GM18519 (cell line): ENCODE data around the gene HDAC10.
A peak's percentile ranks its signal among the peaks of the same experiment; 100 is the strongest.

Experiments
- ATAC-seq: cut with Tn5 transposase; IDR thresholded peaks from one replicate; pipeline ENCODE4 v1.9.1; 2021; ENCODE audit warnings: mild to moderate bottlenecking, moderate library complexity; ENCODE audit not compliant: unreplicated experiment, low FRiP score

HDAC10 gene

DNA sequence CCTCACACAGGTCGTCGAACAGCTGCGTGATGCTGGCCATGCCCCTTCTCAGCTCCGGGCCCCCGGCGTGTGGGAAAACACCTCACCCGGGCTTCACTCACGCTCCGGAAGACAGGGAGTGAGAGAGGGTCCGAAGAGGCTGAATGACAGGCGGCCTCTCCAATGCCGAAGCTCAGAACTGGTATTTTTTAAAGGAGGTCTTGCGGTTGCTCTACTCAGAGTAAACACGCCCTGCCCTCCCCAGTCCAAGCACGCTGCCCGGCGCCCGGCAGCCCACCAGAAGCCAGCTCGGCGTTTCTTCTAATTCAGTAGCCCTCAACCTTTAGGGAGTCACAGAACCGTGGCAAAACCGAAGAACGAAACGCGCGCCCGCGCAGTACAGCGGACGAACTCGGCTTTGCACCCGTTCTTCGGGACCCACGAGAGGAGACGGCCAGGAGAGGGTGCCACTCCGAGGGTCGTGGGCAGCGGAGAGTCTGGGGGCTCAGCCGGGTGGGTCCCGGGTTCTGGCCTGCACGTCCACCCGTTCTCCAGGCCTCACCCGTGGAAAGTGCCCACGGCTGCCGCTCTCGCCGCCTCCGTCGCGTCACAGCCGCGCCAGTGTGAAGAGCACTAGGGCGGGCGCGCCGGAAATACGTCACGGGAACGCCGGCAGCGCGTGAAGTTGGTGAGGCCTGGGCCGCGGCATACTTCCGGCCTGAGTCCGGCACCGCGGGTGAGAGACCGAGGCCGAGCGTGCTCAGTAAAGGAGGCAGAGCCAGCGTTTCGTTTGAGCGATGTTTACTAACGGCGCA is 6.4 kb downstream of the HDAC10 start, which contains the start of gene TUBGCP6:
Gene TUBGCP6 (minus strand): TSS at position 604 of the 794 bp plus-strand sequence. CDS start 564 bp downstream, at position 40.
- ATAC-seq: peak; percentile 45

DNA sequence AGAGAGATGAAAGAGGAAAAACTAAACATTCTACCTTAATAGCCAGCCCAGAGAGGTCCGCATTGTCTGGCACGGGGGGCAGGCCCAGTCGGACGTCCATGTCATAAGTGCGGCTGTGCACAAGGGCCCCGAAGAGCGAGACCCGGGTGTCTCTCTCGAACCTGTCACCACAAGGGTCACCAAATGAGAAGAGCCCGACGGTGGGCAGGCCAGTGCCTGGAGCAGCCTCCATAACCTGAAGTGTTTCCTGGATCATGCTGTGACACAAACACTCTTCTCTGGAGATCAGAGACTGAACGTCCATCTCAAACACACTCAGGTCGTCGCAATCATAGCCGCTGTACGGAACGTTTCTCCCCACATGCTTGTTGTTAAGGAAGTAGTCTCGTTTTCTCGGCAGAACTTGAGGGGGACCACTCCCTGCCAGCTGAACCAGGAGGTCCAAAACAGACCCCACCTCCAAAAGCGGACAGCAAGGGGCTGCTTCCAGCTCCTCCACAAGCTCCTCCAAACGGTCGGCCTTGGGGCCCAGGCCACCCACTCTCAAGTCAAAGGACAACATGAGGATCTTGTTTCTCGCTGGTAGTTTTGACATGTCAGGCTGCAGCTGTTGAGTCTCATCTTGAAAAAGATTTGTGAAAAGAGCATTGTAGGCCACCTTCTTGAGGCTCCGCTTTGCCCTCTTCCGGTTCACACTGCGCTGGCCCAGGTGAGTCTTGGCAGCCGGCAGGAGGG is 7.2 kb downstream of the HDAC10 start:
- ATAC-seq: no peak

DNA sequence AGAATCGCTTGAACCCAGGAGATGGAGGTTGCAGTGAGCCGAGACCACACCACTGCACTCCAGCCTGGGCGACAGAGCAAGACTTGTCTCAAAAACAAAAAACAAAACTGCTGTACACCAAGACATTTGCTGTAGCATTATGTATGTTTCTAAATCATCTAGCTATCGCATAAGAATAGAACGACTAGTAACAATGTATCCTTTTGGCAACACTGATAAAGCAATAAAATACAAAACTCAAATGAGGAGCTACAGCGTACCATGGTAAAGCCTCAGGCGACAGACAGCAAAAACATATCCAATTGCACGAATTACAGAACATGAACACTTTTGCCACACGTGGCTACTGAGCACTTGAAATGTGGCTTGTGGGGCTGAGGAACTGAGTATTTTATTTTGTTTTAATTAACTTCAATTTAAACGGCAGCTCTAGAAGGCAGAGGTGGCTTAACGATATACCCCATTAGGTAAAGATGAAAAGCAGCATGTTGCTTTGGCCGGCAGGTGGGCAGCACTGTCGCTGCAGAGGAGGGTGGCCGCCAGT is 8.6 kb downstream of the HDAC10 start:
- ATAC-seq: no peak

GRCh38 chr22:50238755-50239154 is 12.3 kb downstream of the HDAC10 start:
- no peak for ATAC-seq

- no peak for ATAC-seq
These were observed 14.2 kb downstream of the HDAC10 start for GRCh38 chr22:50236731-50237409.

DNA sequence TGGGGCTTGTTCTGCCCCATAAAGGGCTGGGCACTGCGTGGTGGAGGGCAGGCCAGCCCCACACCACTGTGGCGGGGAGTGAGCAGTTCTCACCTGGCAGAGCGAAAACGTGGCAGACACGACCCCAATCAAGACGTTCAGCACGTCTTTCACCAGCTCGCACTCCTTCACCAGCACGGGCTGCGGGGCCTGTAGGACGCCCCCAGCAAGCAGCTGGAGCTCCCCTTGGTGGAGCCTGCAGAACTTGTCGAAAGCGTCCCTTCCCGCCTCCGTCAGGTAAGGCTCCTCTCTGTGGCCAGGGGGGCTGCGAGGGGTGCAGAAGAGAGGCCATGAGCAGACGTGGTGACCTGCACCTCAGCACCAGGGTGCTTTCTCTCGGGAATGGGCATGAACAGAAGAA is 17.8 kb downstream of the HDAC10 start:
- ATAC-seq: no peak

GRCh38 chr22:50232481-50233151 is 18.4 kb downstream of the HDAC10 start:
- no peak for ATAC-seq

DNA sequence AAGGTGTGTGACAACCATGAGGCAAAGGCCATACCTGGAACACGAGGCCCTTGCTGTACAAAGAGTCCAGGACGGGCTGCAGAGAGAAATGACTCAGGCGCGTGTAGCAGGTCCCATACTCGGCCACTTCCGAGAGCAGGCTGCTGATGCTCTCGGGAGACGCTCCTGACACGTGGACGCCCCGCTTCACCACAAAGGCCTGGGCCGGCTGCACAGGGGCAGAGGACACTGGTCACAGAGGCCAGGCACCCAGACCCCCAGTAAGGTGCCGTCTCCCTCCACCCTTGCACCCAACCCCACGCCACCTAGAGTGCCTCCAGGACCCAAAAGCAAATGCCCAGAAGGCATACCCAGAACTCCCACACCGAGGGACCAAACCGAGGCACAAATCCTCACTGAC is 21.7 kb downstream of the HDAC10 start:
- ATAC-seq: no peak

- ATAC-seq: no peak
These were observed 22.7 kb downstream of the HDAC10 start for GRCh38 chr22:50228366-50228765.

DNA sequence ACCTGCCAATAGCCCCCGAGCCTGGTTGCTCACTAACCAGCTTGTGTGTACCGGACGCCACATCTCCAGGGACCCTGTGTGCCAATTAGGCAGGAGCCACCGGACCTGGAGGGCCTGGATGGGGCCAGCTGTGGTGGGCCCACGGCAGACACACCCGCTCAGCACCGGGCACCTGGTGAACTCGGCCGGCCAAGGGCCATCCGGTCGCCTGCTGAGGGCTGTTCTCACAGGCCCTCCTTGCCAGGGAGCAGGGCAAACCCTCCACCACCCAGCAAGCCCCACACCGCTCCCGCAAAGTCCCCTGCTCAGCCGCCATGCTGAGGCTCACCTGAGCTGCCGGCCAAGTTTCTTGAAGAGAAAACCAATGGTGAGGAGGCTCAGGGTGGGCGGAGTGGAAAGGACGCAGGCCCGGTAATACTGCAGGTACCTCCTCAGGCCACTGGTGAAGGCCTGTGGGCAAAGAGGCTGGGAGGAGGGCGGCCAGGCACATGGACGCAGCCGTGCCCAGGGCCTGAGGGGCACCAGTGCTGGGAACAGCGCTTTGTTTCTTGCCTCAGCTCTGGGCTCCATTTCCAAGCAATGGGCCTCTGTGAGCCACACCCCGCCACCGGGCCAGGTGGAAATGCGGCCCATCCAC is 23.4 kb downstream of the HDAC10 start:
- no peak for ATAC-seq

GRCh38 chr22:50226875-50227165 is 24.2 kb downstream of the HDAC10 start:
- ATAC-seq: no peak

- no peak for ATAC-seq
These were observed 24.8 kb downstream of the HDAC10 start for GRCh38 chr22:50226063-50226874.

DNA sequence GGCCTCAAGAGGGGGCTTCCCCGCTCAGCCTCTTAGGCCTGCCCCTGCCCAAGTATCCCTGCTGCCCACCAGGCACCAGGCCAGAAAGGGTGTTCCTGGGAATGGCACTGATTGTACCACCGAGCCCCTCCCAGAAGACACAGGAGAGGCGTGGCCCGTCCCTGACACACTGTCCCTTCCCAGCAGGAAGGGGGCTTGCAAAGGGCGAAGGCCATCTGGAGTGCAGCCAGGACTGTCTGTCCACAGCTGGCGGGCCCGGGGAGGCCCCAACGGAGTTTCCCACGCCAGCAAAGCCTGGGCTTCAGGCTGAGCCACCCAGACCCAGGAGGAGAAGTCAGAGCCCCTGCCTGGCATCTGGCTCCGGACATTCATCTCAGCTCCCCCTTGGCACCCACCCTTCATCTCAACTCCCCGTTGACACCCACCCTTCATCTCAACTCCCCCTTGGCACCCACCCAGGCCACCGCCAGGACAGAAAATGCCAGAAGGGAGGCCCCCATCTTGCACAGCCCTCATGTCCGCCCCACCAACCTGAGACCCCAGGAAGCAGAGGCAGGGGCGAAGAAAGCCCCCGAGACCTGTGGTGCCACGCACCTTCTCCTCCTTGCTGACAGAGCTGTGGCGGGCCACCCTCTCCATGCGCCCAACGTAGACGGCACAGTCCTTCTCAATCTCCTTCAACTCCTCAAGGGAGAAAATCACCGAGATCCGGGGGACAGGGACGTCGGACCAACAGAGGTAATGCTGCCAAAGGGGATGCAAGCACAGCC is 25.7 kb downstream of the HDAC10 start:
- ATAC-seq: no peak

GRCh38 chr22:50224071-50224470 is 27.0 kb downstream of the HDAC10 start:
- no peak for ATAC-seq

- ATAC-seq: no peak
These were observed 28.6 kb downstream of the HDAC10 start for GRCh38 chr22:50222508-50222907.

- ATAC-seq: no peak
These were observed 29.4 kb downstream of the HDAC10 start for GRCh38 chr22:50221410-50222300.

DNA sequence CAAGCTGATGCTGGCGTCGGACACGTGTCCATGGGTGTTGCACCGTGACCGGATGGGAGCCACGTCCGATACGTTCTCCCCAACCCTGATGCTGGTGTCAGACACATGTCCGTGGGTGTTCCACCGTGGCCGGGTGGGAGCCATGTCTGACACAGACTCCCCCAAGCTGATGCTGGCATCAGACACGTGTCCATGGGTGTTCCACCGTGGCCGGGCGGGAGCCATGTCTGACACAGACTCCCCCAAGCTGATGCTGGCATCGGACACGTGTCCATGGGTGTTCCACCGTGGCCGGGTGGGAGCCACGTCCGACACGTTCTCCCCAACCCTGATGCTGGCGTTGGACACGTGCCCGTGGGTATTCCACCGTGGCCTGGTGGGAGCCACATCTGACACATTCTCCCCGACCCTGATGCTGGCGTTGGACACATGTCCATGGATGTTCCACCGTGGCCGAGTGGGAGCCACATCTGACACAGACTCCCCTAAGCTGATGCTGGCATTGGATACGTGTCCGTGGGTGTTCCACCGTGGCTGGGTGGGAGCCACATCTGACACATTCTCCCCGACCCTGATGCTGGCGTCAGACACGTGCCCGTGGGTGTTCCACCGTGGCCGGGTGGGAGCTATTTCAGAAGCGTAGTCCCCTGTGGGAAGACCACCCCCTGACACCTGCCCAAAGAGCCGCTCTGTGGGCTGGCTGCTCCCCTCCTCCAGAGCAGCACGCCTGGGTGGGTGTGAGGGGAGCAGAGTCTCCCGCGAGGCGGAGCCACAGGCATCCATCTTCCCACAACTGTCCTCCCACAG is 30.3 kb downstream of the HDAC10 start:
- no peak for ATAC-seq
